ENCODE measurements around the gene EFCAB6. TPM values are rescaled to one million over a fixed set of nuclear protein-coding genes. Genes with fewer than 3 reads are reported as not detected.

EFCAB6 gene
- total RNA-seq, 1 donor from 2014 or later: 1.1 TPM

DNA sequence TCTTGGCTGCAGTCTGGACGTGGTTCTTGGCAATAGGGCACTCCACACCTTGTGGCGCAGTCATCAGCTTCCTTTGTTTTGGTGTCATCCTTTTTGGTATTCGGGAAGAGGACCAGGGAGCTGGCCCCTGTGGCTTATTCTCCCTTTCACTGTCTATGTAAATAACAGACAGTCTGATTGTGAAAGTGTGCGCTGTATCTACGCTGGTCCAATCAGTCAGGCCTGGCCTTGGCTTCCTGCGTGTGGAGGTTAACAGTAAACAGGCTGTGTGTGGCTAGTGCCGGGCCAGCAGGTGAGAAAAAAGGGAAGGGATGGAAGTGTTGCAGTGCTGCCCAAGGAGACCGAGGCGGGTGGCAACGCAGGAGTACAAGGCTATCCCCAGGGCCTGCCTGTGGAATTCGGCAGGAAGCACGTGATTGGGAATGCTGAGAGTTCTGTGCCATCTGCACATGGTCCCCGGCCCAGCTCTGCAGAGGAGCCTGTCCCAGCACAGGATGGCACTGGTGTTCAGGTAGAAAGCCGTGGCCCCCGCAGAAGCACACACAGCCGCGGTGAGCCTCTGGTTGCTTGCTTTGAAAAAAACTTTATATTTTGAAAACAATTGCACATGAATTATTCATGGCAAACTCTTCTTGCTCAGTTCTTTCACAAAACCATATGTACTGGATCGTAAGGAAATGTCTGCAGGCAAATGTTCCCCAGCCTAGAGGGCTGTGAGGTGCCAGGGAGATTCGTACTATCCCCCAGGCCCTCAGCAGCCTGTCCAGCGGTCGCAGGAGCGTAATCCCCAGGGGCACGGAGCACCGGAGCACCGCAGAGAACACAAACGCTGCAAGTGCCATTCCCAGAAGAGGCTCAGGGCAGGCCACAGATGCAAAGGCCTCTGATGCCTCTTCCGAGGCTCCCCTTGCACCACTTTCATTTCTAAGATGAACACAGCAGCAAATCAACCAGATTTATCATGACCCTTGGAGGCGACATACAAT lies 174.5 kb downstream of the EFCAB6 start:
- Mint-ChIP-seq H3K27me3 (ENCODE audit: low read depth) (peaks cover 4% of the 10 kb centered on the region), H3K36me3 (ENCODE audit: low read depth) (peaks cover 6% of the 10 kb centered on the region), H3K27ac (ENCODE audit: unreplicated experiment) (no peak overlapping the region), H3K9me3 (ENCODE audit: low read depth) (peaks cover 25% of the 10 kb centered on the region), H3K4me1 (ENCODE audit: low read depth) (no peaks in the 10 kb centered on the region), H3K4me3 (ENCODE audit: unreplicated experiment) (no peak overlapping the region)
- DNase-seq (ENCODE audit: low spot score): no peak
- TF ChIP-seq, protein P1, sequence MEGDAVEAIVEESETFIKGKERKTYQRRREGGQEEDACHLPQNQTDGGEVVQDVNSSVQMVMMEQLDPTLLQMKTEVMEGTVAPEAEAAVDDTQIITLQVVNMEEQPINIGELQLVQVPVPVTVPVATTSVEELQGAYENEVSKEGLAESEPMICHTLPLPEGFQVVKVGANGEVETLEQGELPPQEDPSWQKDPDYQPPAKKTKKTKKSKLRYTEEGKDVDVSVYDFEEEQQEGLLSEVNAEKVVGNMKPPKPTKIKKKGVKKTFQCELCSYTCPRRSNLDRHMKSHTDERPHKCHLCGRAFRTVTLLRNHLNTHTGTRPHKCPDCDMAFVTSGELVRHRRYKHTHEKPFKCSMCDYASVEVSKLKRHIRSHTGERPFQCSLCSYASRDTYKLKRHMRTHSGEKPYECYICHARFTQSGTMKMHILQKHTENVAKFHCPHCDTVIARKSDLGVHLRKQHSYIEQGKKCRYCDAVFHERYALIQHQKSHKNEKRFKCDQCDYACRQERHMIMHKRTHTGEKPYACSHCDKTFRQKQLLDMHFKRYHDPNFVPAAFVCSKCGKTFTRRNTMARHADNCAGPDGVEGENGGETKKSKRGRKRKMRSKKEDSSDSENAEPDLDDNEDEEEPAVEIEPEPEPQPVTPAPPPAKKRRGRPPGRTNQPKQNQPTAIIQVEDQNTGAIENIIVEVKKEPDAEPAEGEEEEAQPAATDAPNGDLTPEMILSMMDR (IDR thresholded peaks at IDR 0.05): no peak

- Mint-ChIP-seq H3K36me3 (ENCODE audit: low read depth) (peaks cover 6% of the 10 kb centered on the region), H3K4me3 (ENCODE audit: unreplicated experiment) (no peak overlapping the region), H3K4me1 (ENCODE audit: low read depth) (no peaks in the 10 kb centered on the region), H3K27ac (ENCODE audit: unreplicated experiment) (no peak overlapping the region), H3K27me3 (ENCODE audit: low read depth) (peaks cover 3% of the 10 kb centered on the region), H3K9me3 (ENCODE audit: low read depth) (peaks cover 25% of the 10 kb centered on the region)
- no peak for DNase-seq (ENCODE audit: low spot score)
- TF ChIP-seq, protein P1 (IDR thresholded peaks at IDR 0.05): no peak
Observed at GRCh38 chr22:43636086-43636485, 176.0 kb downstream of the EFCAB6 start.

DNA sequence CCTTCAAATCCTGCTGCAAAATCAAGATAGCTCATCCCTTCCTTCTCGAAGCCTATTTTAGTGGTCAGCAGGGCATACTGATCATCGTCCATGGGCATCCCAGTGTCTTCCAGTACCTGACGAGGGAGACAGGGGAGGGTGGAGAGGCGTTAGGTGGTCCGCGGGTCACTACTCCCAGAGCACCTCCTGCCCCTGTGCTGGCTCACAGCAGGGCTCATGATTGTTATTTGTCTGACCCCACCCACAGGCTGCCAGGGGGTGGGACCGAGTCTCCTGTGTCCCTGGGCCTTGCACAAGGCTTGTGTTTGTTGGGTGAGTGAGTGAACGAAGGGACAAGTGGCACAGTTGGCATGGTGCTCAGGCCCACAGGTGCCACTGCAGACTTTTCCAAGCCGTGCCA lies 177.0 kb downstream of the EFCAB6 start:
- TF ChIP-seq, protein P1 (IDR thresholded peaks at IDR 0.05): no peak
- no peak overlapping the region for H3K27ac Mint-ChIP-seq (ENCODE audit: unreplicated experiment)
- H3K4me1 Mint-ChIP-seq (ENCODE audit: low read depth): no peaks in the 10 kb centered on the region
- H3K36me3 Mint-ChIP-seq (ENCODE audit: low read depth): peaks cover 6% of the 10 kb centered on the region
- H3K4me3 Mint-ChIP-seq (ENCODE audit: unreplicated experiment): no peak overlapping the region
- no peak for DNase-seq (ENCODE audit: low spot score)
- H3K9me3 Mint-ChIP-seq (ENCODE audit: low read depth): peaks cover 20% of the 10 kb centered on the region
- H3K27me3 Mint-ChIP-seq (ENCODE audit: low read depth): peaks cover 4% of the 10 kb centered on the region

DNA sequence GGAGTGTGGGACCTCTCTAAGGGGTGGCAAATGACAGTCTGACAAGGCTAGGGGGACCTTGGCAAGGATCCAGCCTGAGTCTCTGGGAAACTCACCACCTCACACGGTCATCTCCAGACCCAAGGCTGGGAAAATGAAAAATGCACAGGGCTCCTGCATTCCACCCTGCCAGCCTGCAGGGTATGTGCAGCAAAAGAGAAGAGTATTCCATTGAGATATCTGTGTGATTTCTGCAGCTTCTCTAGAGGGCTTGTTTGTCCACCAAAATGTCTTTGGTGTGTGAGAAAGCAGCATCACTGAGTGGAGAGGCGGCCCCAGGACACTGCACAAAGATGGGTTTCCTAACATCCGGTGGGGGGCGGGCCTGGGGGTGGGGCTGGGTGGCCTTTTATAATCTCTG lies 177.8 kb downstream of the EFCAB6 start:
- peaks cover under 1% of the 10 kb centered on the region for H3K36me3 Mint-ChIP-seq (ENCODE audit: low read depth)
- no peak for DNase-seq (ENCODE audit: low spot score)
- no peak overlapping the region for H3K27ac Mint-ChIP-seq (ENCODE audit: unreplicated experiment)
- no peak overlapping the region for H3K4me3 Mint-ChIP-seq (ENCODE audit: unreplicated experiment)
- TF ChIP-seq, protein P1 (IDR thresholded peaks at IDR 0.05): no peak
- peaks cover 4% of the 10 kb centered on the region for H3K27me3 Mint-ChIP-seq (ENCODE audit: low read depth)
- no peaks in the 10 kb centered on the region for H3K4me1 Mint-ChIP-seq (ENCODE audit: low read depth)
- peaks cover 13% of the 10 kb centered on the region for H3K9me3 Mint-ChIP-seq (ENCODE audit: low read depth)

GRCh38 chr22:43633631-43634285 lies 178.3 kb downstream of the EFCAB6 start:
- Mint-ChIP-seq H3K27ac (ENCODE audit: unreplicated experiment) (no peak overlapping the region), H3K9me3 (ENCODE audit: low read depth) (peaks cover 8% of the 10 kb centered on the region), H3K4me1 (ENCODE audit: low read depth) (no peaks in the 10 kb centered on the region), H3K27me3 (ENCODE audit: low read depth) (peaks cover 4% of the 10 kb centered on the region), H3K36me3 (ENCODE audit: low read depth) (no peaks in the 10 kb centered on the region), H3K4me3 (ENCODE audit: unreplicated experiment) (no peak overlapping the region)
- TF ChIP-seq, protein P1 (IDR thresholded peaks at IDR 0.05): no peak
- DNase-seq (ENCODE audit: low spot score): no peak

All from chondrocyte (in vitro differentiated cells).